HS-5 (cell line): ENCODE measurements around the gene RRP15.

ENCODE experiments used
- DNase-seq: peaks from one replicate; pipeline ENCODE4 v3.0.0-alpha.2; 2012; ENCODE audit warnings: low read depth

RRP15 gene

DNA sequence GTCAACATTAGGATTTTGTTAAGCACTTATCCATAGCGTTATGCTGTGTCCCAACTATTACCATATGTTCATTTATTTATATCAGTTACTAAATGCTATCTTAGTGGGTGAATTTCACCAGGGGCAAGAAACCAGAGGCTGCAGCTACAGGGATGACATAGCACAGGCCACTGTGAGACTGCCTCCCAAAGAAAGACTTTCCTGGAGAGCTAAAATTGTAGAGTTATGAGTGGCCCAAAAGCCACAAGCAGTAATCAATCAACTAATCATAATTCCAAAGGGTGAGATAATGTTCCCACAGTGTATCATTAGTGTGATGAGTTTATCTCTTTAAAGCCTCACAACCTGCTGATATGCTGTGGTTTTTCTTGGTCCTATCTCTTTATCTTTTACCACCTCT is 56.2 kb downstream of the RRP15 start:
- no peak for DNase-seq

GRCh38 chr1:218342091-218342490 is 57.0 kb downstream of the RRP15 start:
- no peak for DNase-seq

DNA sequence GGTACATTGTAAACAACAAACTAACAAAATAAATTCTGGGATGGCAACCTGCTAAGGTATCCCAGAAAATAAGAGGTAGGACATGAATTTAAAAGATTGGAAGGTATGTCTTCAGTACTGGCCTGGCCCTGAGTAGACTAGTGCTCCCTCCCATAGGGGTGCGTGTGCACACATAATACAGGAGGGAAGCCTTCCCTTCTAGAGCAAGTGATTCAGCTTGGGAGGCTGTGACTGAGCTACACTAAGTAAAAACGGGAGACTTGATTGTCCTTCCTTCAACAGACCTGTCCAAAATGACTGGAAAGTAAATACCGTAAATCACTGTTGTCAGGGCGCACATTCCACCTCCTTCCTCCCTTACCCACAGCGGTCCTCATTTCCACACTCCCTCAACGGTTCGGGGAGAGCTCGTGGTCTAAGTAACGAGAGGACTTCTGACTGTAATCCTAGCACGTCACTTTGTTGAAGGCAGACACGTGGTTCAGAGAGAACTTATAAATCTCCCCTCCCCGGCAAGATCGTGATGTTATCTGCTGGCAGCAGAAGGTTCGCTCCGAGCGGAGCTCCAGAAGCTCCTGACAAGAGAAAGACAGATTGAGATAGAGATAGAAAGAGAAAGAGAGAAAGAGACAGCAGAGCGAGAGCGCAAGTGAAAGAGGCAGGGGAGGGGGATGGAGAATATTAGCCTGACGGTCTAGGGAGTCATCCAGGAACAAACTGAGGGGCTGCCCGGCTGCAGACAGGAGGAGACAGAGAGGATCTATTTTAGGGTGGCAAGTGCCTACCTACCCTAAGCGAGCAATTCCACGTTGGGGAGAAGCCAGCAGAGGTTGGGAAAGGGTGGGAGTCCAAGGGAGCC is 60.0 kb downstream of the RRP15 start, which contains the start of gene TGFB2:
Gene TGFB2, plus strand, starts transcription at position 523 of the 859 bp plus-strand sequence. CDS start 1,366 bp downstream, outside the sequence.
- no peak for DNase-seq

DNA sequence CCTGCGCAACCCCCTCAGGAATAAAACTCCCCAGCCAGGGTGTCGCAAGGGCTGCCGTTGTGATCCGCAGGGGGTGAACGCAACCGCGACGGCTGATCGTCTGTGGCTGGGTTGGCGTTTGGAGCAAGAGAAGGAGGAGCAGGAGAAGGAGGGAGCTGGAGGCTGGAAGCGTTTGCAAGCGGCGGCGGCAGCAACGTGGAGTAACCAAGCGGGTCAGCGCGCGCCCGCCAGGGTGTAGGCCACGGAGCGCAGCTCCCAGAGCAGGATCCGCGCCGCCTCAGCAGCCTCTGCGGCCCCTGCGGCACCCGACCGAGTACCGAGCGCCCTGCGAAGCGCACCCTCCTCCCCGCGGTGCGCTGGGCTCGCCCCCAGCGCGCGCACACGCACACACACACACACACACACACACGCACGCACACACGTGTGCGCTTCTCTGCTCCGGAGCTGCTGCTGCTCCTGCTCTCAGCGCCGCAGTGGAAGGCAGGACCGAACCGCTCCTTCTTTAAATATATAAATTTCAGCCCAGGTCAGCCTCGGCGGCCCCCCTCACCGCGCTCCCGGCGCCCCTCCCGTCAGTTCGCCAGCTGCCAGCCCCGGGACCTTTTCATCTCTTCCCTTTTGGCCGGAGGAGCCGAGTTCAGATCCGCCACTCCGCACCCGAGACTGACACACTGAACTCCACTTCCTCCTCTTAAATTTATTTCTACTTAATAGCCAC is 60.7 kb downstream of the RRP15 start:
- no peak for DNase-seq

- DNase-seq, result no peak
These were observed 61.5 kb downstream of the RRP15 start for GRCh38 chr1:218346391-218347204.

- DNase-seq, result no peak
These were observed 62.2 kb downstream of the RRP15 start for GRCh38 chr1:218347336-218347722.

GRCh38 chr1:218347723-218348627 is 62.9 kb downstream of the RRP15 start:
- no peak for DNase-seq

GRCh38 chr1:218348628-218349071 is 63.6 kb downstream of the RRP15 start:
- DNase-seq, result no peak

GRCh38 chr1:218349348-218350034 is 64.4 kb downstream of the RRP15 start:
- no peak for DNase-seq

DNA sequence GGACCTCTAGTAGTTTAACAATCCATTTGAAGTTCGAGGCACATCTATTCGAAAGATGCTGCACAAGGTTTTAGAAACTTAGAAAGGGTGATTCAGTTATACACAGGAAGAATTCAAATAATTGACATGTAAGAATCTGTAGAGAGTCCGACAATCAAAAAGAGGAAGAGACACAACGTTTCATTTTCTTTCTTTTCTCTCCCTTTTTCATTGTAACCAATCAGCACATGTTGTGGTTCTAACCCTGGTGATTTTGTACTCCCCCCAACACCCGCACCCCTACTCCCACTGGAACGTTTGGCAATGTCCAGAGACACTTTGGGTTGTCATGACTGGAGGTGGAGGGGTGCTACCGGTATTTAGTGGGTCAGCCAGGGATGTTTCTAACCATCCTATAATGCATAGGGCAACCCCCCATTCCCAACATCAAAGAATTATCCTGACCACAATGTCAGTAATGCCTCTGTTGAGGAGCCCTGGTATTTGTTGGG is 65.0 kb downstream of the RRP15 start:
- no peak for DNase-seq

DNA sequence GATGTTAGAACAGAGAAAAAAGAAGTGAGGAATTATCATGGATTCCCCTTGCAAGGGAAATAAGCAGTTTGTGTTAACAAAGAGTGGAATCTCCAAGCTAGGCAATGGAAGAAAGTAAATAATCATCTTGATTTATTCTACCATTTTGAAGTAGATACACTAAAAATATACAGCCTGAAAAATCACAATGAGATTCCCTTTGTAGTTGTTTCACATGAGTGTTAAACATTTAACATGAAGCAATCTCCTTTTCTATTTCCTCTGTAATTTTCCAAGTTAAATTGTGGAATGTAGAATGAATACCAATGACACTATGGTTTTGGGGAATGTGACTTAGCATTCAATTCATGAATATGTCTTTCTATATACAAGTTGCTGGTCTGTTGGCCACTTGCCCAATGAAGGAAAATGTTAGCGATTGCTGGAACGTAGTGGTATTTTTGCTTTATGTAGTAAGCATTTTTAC is 65.7 kb downstream of the RRP15 start:
- no peak for DNase-seq

- DNase-seq, result no peak
These were observed 66.4 kb downstream of the RRP15 start for GRCh38 chr1:218351391-218352074.

DNA sequence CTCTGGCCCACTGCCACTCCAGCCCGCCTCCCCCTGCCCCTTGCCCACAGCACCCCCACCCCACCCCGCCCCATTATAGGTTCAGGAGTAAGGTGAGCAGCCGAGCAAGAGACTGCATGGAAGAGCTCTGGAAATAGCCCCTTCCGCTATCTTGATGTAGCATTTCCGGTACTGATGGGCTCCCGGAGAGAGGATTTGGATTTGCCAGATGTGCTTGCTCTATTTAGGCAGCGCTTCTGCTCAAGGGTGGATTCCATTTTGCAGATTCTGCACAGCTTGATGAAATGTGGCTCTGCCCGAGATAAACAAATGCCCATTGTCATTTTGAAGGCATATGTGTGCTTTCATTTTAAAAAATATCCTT is 67.0 kb downstream of the RRP15 start:
- no peak for DNase-seq

DNA sequence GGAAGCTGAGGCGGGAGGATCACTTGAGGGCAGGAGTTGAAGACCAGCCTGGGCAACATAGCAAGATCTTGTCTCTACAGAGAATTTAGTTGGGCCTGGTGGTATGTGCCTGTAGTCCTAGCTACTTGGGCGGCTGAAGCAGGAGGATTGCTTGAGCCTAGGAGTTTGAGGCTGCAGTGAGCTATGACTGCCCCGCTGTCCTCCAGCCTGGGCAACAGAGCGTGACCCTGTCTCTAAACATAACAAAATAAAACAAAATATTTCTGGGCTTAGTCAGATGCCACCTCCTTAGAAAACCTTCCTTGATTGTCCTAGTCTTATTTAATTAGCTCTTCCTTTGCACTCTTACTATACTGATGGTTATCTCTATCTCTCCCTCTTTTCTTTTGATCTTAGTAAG is 68.6 kb downstream of the RRP15 start:
- no peak for DNase-seq

- DNase-seq, result no peak
These were observed 70.2 kb downstream of the RRP15 start for GRCh38 chr1:218355278-218355677.

DNA sequence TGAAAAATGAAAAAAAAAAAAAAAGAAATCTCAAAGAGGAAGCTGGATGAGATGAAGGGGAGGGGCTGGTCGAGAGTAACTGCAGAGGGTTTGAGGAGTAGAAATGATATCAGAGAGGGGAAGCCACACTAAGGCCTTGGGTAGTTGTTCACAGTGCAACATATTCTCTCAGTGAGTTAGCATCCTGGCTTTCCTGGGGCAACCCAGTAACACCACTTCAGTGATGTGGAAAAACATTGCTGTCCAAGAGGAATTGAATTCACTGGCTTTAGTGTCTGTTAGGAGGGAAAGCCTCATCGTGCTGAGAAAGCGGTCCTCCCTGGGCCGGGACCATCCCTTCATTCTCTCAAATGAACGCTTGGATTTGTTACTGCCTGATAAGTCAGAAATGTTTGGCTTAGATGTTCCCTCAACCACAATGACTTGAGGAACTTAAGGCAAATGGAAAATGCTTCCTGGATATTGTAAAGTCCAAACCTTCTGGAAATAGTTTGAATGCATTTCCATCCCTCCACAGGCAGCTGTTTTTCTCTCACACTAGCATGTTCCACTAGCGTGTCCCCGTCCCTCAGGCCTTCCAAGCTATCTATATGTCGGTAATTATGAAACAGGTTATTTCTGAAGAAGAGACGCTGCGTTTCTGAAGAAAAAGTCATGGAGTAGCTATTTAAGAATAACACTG is 72.3 kb downstream of the RRP15 start:
- DNase-seq, result no peak

GRCh38 chr1:218357893-218358232 is 72.8 kb downstream of the RRP15 start:
- no peak for DNase-seq

DNA sequence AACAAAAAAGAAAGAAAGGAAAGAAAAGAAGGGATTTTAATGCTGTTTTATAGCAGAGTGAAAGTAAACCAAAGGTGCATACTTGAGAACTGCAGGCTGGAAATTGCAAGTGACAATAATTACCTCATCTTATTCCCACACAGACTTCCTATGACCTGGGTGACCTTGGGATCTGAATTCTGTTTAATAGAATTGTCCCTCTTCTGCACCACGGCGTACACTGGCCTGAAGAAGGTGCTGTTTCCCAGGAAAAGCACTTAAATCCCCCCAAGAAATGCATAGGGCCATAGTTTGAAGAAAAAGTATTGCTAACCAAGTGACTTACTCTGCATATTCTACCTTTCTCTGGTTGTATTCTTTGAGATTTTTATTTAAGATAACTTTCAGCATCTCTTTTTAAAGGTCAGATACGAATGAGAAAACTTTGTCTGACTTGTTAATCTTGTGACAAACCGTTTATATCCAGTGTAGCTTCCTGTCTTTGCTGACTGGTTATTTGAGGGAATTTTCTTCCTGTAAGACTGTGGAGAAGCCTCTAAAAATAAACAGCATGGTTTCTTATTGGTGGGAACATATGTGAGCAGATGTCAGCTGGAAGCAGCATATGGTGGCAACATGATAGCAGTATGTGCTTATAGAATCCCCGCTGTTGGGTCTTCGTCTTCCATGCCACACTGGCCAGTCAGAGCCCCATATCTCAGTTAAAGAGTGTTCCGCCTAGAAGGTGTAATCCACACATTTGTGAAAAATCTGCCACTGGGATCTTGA is 76.4 kb downstream of the RRP15 start:
- no peak for DNase-seq
